Mesodermal cell (in vitro differentiated cells): ENCODE results near the gene CLDN5.

ENCODE experiments used
- H3K27ac ChIP-seq: 2 replicates; pipeline ENCODE4 v1.7.0; 2013; ENCODE audit warnings: mild to moderate bottlenecking, low read depth, low read length, moderate library complexity; ENCODE audit not compliant: severe bottlenecking
- H3K36me3 ChIP-seq: 2 replicates; pipeline ENCODE4 v1.7.1; 2013; ENCODE audit warnings: mild to moderate bottlenecking, low read length, moderate library complexity; ENCODE audit not compliant: control insufficient read depth, insufficient read depth
- H3K4me1 ChIP-seq: one replicate; pipeline ENCODE4 v1.7.1; 2013; ENCODE audit warnings: mild to moderate bottlenecking, low read length; ENCODE audit not compliant: insufficient read depth, control insufficient read depth, poor library complexity, severe bottlenecking
- H3K4me3 ChIP-seq: 2 replicates; pipeline ENCODE4 v1.7.0; 2013; ENCODE audit warnings: low read length, control low read depth, mild to moderate bottlenecking; ENCODE audit not compliant: insufficient read depth, poor library complexity, severe bottlenecking; ENCODE audit errors: extremely low read depth
- H3K9me3 ChIP-seq: 2 replicates; pipeline ENCODE4 v1.7.1; 2013; ENCODE audit warnings: mild to moderate bottlenecking, low read length, moderate library complexity; ENCODE audit not compliant: control insufficient read depth
- WGBS, 2 experiments: methylation state at CpG; one replicate each; pipeline ENCODE4 v1.1.5; 2013; ENCODE audit warnings: missing lambda C conversion rate in 2 of 2; ENCODE audit not compliant: insufficient coverage in 2 of 2; 5-methylcytosine and 5-hydroxymethylcytosine counted together

The CLDN5 gene

GRCh38 chr22:19522190-19522880, 1.9 kb downstream of the CLDN5 start:
- peaks cover 11% of the 10 kb centered on the region for H3K36me3 ChIP-seq
- peaks cover 6% of the 10 kb centered on the region for H3K4me1 ChIP-seq
- no peak overlapping the region for H3K4me3 ChIP-seq
- WGBS, 2 experiments, result 68 to 74% methylated on average over 8 to 10 of the region's 16 CpGs
- H3K27ac ChIP-seq, result no peak overlapping the region
- H3K9me3 ChIP-seq, result no peaks in the 10 kb centered on the region

DNA sequence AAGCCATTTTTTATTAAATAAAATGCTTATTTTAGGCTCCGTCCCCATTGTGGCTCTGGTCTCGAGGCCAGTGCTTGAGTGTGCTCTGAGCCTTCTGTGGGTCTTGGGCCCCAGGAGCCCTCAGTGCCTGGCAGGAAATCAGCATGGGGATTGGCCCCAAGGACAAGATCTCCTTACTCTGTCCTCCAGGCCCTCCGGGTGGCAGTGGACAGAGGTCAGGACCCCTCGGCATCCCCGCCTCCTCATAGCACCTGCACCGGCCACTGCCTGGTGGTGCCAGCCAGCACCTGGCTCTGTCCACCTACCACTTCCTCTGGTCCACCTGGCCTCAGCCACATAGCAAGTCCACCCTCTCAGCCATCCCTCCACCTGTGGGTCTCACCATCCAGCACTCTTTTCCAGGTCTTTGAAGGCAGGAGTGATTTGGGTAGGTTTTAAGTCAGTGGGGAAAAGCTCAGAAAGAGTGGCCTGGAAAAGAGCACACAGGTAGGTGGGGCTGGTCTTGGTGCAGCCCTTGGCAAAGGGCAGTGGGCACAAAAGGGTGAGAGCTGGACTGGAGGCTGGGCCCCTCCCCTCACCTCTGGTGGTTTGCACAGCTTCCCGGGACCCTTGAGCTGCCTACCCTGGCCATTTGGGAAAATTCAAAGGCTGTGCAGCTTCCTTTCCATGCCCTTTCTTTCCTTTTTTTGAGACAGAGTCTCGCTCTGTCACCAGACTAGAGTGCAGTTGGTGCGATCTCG, 3.5 kb downstream of the CLDN5 start:
- no peak overlapping the region for H3K4me3 ChIP-seq
- WGBS, 2 experiments, result 95 to 97% methylated on average over 10 of the region's 10 CpGs
- peaks cover 11% of the 10 kb centered on the region for H3K36me3 ChIP-seq
- H3K27ac ChIP-seq, result no peak overlapping the region
- peaks cover 6% of the 10 kb centered on the region for H3K4me1 ChIP-seq
- H3K9me3 ChIP-seq, result no peaks in the 10 kb centered on the region

DNA sequence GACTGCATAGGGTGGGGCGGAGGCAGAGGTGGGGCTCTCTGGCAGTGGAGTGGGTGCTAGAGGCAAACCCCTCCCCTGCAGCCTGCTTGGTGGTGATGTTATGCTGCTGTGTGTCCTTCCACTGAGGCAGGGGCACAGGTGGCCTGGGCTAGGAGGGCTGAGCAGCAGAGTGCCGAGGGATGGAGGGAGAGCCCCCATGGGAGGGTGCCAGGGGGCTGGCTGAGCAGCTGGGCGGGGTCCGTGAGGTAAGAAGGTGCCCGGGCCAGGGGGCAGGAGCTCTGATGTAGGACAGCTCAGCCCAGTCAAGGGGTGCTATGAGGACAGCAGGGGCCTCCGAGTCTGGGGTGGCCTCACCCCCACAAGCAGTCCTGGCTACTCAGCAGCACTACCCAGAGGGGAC, 4.2 kb downstream of the CLDN5 start:
- Histone ChIP-seq H3K4me3 (no peak overlapping the region), H3K36me3 (peaks cover 11% of the 10 kb centered on the region), H3K9me3 (no peaks in the 10 kb centered on the region), H3K4me1 (peaks cover 6% of the 10 kb centered on the region), H3K27ac (no peak overlapping the region)
- WGBS, 2 experiments, result 96 to 100% methylated on average over 2 to 5 of the region's 6 CpGs

GRCh38 chr22:19519041-19519926, 4.9 kb downstream of the CLDN5 start:
- Histone ChIP-seq H3K9me3 (no peaks in the 10 kb centered on the region), H3K4me1 (peaks cover 6% of the 10 kb centered on the region), H3K4me3 (no peak overlapping the region), H3K27ac (no peak overlapping the region), H3K36me3 (peaks cover 18% of the 10 kb centered on the region)
- WGBS, 2 experiments, result 91 to 98% methylated on average over 14 to 15 of the region's 17 CpGs

DNA sequence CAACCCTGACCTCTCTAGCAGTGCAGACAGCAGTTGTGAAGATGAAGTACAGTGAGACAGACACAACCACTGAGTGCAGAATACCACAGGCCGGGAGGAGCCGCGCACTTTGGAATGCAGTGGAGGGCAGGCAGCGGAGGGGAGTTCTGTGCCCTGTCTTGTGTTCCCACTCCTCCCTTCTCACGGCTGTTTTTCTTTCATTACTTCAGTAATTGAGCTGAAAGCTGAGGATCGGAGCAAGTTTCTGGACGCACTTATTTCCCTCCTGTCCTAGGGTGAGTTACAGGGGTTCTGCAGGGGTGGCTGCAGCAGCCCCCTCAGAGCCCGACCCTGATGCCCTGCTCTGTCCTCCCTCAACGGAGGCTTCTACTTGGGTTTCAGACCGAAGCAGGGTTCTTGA, 5.6 kb downstream of the CLDN5 start:
- H3K9me3 ChIP-seq, result no peaks in the 10 kb centered on the region
- H3K4me3 ChIP-seq, result no peak overlapping the region
- no peak overlapping the region for H3K27ac ChIP-seq
- WGBS, 2 experiments, result 95 to 96% methylated on average over 9 to 10 of the region's 10 CpGs
- peaks cover 25% of the 10 kb centered on the region for H3K36me3 ChIP-seq
- peaks cover 2% of the 10 kb centered on the region for H3K4me1 ChIP-seq

GRCh38 chr22:19517919-19518611, 6.1 kb downstream of the CLDN5 start:
- Histone ChIP-seq H3K36me3 (peaks cover 29% of the 10 kb centered on the region), H3K4me3 (no peak overlapping the region), H3K27ac (no peak overlapping the region), H3K4me1 (no peaks in the 10 kb centered on the region), H3K9me3 (no peaks in the 10 kb centered on the region)
- WGBS, 2 experiments, result 94 to 98% methylated on average over 7 to 10 of the region's 12 CpGs

GRCh38 chr22:19517171-19517500, 7.1 kb downstream of the CLDN5 start:
- no peak overlapping the region for H3K4me3 ChIP-seq
- peaks cover 31% of the 10 kb centered on the region for H3K36me3 ChIP-seq
- H3K9me3 ChIP-seq, result no peaks in the 10 kb centered on the region
- no peaks in the 10 kb centered on the region for H3K4me1 ChIP-seq
- no peak overlapping the region for H3K27ac ChIP-seq
- 94 to 99% methylated on average over 6 to 8 of the region's 10 CpGs for WGBS, 2 experiments

DNA sequence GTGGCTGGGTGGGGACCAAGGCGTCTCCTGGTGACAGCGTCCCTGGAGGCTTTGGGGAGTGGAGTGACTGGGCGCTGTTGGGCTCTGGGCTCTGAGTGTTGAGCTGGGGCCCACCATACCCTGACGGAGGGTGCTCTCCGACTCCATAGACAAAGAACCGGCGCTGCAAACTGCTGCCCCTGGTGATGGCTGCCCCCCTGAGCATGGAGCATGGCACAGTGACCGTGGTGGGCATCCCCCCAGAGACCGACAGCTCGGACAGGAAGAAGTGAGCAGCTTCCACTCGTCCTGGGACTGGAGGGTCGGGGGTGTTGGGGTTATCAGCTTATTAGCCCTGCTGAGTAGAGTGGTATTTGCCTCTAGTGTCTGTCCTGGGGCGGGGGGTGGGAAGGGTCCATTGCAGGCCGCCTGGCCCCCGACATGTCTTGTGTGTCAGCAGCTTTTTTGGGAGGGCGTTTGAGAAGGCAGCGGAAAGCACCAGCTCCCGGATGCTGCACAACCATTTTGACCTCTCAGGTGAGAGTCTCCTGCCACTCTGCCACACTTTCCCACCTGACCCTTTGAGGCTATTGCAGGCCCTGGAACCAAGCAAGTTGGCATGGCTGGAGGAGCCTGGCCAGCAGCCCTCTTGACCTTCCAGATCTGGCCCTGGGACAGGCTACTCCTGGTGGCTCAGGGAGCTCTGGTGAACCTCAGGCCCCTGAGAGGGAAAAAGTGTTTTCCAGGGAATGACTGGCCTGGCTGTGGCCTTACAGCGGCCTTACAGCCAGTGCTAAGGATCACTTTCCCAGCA, 7.6 kb downstream of the CLDN5 start:
- WGBS, 2 experiments, result 91 to 97% methylated on average over 14 to 15 of the region's 19 CpGs
- H3K4me1 ChIP-seq, result no peaks in the 10 kb centered on the region
- H3K27ac ChIP-seq, result no peak overlapping the region
- no peak overlapping the region for H3K4me3 ChIP-seq
- peaks cover 33% of the 10 kb centered on the region for H3K36me3 ChIP-seq
- H3K9me3 ChIP-seq, result no peaks in the 10 kb centered on the region

- Histone ChIP-seq H3K27ac (no peak overlapping the region), H3K9me3 (no peaks in the 10 kb centered on the region), H3K4me3 (no peak overlapping the region), H3K36me3 (peaks cover 39% of the 10 kb centered on the region), H3K4me1 (no peaks in the 10 kb centered on the region)
- WGBS, 2 experiments, result 94% methylated on average over 11 to 12 of the region's 12 CpGs
Measured at GRCh38 chr22:19515654-19516377, 8.4 kb downstream of the CLDN5 start.
